ENCODE measurements around the gene APOBEC3G. TPM values are rescaled to one million over a fixed set of nuclear protein-coding genes. Genes with fewer than 3 reads are reported as not detected.
"Not testable (repeated sequence)": the region's sequence is repeated elsewhere in the genome, so short reads cannot be mapped to it uniquely, and the experiment has no call there.

APOBEC3G gene
- 1.2 and 3.4 TPM in 2 replicates for total RNA-seq

DNA sequence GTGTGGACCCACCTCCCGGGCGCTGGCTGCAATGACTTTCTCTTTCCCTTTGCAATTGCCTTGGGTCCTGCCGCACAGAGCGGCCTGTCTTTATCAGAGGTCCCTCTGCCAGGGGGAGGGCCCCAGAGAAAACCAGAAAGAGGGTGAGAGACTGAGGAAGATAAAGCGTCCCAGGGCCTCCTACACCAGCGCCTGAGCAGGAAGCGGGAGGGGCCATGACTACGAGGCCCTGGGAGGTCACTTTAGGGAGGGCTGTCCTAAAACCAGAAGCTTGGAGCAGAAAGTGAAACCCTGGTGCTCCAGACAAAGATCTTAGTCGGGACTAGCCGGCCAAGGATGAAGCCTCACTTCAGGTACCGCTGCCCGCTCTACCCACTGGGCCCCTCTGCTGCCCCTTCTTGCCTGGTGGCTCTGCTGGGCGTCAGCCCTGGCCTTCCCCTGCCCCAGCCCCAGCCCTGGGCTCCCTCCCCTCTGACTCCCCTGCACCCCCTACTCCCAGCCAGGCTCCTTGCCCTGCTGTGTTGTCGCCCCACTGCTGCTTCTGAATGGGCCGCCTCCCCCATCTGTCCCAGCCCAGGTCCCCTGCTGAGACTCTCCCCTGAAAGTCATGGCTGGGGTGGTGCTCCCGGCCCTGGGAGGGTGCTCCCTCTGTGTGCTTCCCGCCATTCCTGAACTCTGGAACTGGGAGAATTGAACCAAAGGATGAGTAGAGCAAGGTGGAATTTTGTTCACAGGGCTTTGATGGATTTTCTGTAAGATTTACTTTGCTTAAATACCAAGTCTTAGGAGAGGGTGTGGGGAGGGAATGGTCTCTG, at the start of gene APOBEC3G:
Gene APOBEC3G, plus strand, starts transcription at position 250 of the 815 bp plus-strand sequence. Its CDS starts 87 bp downstream, at position 337.
- H3K27me3 ChIP-seq (ENCODE audit: control insufficient read depth, insufficient read depth, low read length); DNase-seq (ENCODE audit: low read depth); FAIRE-seq; H3K36me3 ChIP-seq (ENCODE audit: control insufficient read depth, insufficient read depth, low read length): not testable (repeated sequence)
- peak within 1 kb of the TSS; percentile 24 for H3K4me3 ChIP-seq (ENCODE audit: low read depth, low read length)

DNA sequence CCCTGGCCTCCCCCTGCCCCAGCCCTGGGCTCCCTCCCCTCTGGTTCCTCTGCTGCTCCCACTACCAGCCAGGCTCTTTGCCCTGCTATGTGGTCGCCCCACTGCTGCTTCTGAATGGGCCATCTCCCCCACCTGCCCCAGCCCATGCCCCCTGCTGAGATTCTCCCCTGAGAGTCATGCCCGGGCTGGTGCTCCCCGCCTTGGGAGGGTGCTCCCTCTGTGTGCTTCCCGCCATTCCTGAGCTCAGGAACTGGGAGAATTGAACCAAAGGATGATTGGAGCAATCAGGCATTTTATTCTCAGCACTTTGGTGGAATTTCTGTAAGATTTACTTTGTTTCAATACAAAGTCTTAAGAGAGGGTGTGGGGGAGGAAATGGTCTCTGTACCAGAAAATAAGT, 49.4 kb upstream of the APOBEC3G start:
- no peak for TF ChIP-seq CTCF (IDR thresholded peaks at IDR 0.05; ENCODE audit: insufficient read depth, low read length, severe bottlenecking)
- H3K4me3 ChIP-seq (ENCODE audit: low read depth, low read length) = no peak overlapping the region
- H3K36me3 ChIP-seq (ENCODE audit: control insufficient read depth, insufficient read depth, low read length) = no peaks in the 10 kb centered on the region
- no peaks in the 10 kb centered on the region for H3K27me3 ChIP-seq (ENCODE audit: control insufficient read depth, insufficient read depth, low read length)
- FAIRE-seq (no peak), DNase-seq (ENCODE audit: low read depth) (no peak)

- FAIRE-seq (no peak), DNase-seq (ENCODE audit: low read depth) (no peak)
- H3K4me3 ChIP-seq (ENCODE audit: low read depth, low read length) = no peak overlapping the region
These were observed 48.8 kb upstream of the APOBEC3G start for GRCh38 chr22:39028281-39028680.

DNA sequence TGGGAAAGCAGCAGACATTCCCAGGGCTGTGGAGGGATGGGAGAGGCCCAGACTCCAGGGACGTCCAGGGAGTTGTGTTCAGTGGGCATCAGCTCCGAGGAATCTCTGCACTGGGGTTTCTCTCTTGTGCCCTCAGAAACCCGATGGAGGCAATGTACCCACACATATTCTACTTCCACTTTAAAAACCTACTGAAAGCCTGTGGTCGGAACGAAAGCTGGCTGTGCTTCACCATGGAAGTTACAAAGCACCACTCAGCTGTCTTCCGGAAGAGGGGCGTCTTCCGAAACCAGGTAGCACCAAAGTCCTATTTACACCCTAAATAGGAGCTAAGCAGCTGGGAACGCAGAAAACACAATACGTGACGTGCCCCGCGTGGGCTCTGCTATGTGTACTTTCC, 47.8 kb upstream of the APOBEC3G start:
- FAIRE-seq = no peak
- H3K27me3 ChIP-seq (ENCODE audit: control insufficient read depth, insufficient read depth, low read length) = no peaks in the 10 kb centered on the region
- no peak for TF ChIP-seq CTCF (IDR thresholded peaks at IDR 0.05; ENCODE audit: insufficient read depth, low read length, severe bottlenecking)
- DNase-seq (ENCODE audit: low read depth) = no peak
- no peaks in the 10 kb centered on the region for H3K36me3 ChIP-seq (ENCODE audit: control insufficient read depth, insufficient read depth, low read length)
- no peak overlapping the region for H3K4me3 ChIP-seq (ENCODE audit: low read depth, low read length)

More at GRCh38 chr22:39028281-39028680, 48.8 kb upstream of the APOBEC3G start:
- Histone ChIP-seq H3K27me3 (ENCODE audit: control insufficient read depth, insufficient read depth, low read length) (no peaks in the 10 kb centered on the region), H3K36me3 (ENCODE audit: control insufficient read depth, insufficient read depth, low read length) (no peaks in the 10 kb centered on the region)
- TF ChIP-seq CTCF (IDR thresholded peaks at IDR 0.05; ENCODE audit: insufficient read depth, low read length, severe bottlenecking) = no peak

GRCh38 chr22:39030705-39031104, 46.4 kb upstream of the APOBEC3G start:
- Histone ChIP-seq H3K27me3 (ENCODE audit: control insufficient read depth, insufficient read depth, low read length) (no peaks in the 10 kb centered on the region), H3K36me3 (ENCODE audit: control insufficient read depth, insufficient read depth, low read length) (no peaks in the 10 kb centered on the region), H3K4me3 (ENCODE audit: low read depth, low read length) (no peak overlapping the region)
- FAIRE-seq (no peak), DNase-seq (ENCODE audit: low read depth) (no peak)
- TF ChIP-seq CTCF (IDR thresholded peaks at IDR 0.05; ENCODE audit: insufficient read depth, low read length, severe bottlenecking) = no peak

DNA sequence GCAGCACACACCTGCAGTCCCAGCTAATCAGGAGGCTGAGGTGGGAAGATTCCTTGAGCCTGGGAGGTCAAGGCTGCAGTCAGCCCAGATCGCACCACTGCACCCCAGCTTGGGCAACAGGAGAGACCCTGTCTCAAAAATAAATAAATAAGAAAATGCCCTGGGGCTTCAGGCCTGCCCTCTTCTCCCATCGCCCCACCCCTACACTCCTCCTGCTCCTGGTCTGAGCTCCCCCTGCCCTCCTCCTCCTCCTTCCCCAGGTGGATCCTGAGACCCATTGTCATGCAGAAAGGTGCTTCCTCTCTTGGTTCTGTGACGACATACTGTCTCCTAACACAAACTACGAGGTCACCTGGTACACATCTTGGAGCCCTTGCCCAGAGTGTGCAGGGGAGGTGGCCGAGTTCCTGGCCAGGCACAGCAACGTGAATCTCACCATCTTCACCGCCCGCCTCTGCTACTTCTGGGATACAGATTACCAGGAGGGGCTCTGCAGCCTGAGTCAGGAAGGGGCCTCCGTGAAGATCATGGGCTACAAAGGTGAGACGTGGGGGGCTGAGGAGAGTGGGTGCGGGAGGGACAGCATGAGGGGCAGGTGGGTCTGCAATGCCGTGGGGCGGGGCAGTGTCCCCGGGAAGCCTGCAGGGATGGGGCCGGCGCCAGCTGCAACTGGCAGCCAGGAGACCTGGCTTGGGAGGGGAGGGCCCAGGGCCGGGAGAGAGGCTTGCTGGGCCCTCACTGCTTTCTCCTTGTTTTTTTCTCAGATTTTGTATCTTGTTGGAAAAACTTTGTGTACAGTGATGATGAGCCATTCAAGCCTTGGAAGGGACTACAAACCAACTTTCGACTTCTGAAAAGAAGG, 45.4 kb upstream of the APOBEC3G start:
- FAIRE-seq; DNase-seq (ENCODE audit: low read depth); H3K27me3 ChIP-seq (ENCODE audit: control insufficient read depth, insufficient read depth, low read length); H3K4me3 ChIP-seq (ENCODE audit: low read depth, low read length); H3K36me3 ChIP-seq (ENCODE audit: control insufficient read depth, insufficient read depth, low read length): not testable (repeated sequence)

DNA sequence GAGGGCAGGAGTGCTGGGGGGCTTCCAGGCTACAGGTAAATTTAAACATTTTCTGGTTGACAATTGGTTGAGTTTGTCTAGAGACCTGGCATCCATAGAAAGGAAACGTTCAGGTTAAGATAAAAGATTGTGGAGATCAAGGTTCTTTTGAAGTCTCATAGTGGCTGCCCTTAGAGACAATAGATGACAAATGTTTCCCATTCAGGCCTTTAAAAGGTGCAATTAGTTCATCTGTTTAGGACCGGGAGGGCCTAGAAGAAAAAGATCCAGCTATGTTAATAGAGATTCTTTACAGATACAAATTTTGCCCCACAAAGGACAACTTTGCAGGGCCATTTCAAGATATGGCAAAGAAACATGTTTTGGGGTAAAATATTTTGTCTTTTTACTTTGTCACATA, 40.0 kb upstream of the APOBEC3G start:
- not testable (repeated sequence) for H3K36me3 ChIP-seq (ENCODE audit: control insufficient read depth, insufficient read depth, low read length); DNase-seq (ENCODE audit: low read depth); H3K4me3 ChIP-seq (ENCODE audit: low read depth, low read length); H3K27me3 ChIP-seq (ENCODE audit: control insufficient read depth, insufficient read depth, low read length); FAIRE-seq
